GM23248 (cell line): ENCODE measurements around the gene MPRIP.

Source experiments
- EZH2 ChIP-seq: fragments of 200-600 bp; sonication (generic); IDR thresholded peaks from 2 replicates; pipeline ENCODE4 v1.6.1; 2018; ENCODE audit warnings: antibody characterized with exemption, mild to moderate bottlenecking; ENCODE audit not compliant: insufficient read depth, poor library complexity, severe bottlenecking
- EZH2phosphoT487 ChIP-seq: fragments of 200-600 bp; sonication (generic); IDR thresholded peaks from 2 replicates; pipeline ENCODE4 v1.6.1; 2018; ENCODE audit warnings: antibody characterized with exemption, moderate library complexity, mild to moderate bottlenecking, low read depth; ENCODE audit not compliant: insufficient read depth

DNA sequence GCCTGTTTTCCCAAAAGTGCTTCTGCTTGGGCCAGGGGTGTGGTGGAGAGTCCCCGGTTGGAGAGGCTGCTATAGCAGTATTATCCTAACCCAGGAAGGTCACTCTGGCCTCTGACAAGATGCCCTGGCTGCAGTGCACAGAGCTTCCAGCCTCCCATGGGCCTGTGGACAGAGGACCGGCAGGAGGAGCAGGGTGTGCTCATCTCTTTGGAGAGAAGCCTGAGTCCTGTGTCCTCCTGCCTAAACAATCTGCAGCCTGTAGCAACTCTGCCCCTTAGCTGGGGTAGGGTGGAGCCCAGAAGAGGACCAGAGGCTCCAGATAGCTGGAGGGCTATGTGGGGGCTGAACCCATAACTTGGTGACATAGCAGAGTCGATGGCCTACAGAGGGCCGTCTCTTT, 78.0 kb downstream of the MPRIP start:
- TF ChIP-seq EZH2phosphoT487 (no peak), EZH2 (no peak)
